ENCODE measurements around the gene RETSAT. TPM values are rescaled to one million over a fixed set of nuclear protein-coding genes. Genes with fewer than 3 reads are reported as not detected.
A peak's percentile ranks its signal among the peaks of the same experiment; 100 is the strongest.

The RETSAT gene
- total RNA-seq = 62.1 TPM

GRCh38 chr2:85354286-85355072 is at the start of gene RETSAT, which contains the start of gene ELMOD3:
Gene RETSAT (minus strand): TSS chr2:85354528. CDS start chr2:85354507, 21 bp downstream.
Gene ELMOD3 (plus strand): TSS chr2:85354769. CDS start chr2:85357199, 2,430 bp downstream.
- H3K27ac ChIP-seq = peak within 1 kb of the TSS; percentile 76
- peaks cover 30% of the 10 kb centered on the region for H3K4me1 ChIP-seq
- H3K27me3 ChIP-seq = no peaks in the 10 kb centered on the region
- intact Hi-C loops (cut with DNase I) = loop anchor here (2.0 kb wide), 1 partner anchor 28 kb away; the partner anchor contains the start of gene TGOLN2
- peak within 1 kb of the TSS; percentile 58 to 76 for H3K4me3 ChIP-seq
- TF ChIP-seq, protein P1, sequence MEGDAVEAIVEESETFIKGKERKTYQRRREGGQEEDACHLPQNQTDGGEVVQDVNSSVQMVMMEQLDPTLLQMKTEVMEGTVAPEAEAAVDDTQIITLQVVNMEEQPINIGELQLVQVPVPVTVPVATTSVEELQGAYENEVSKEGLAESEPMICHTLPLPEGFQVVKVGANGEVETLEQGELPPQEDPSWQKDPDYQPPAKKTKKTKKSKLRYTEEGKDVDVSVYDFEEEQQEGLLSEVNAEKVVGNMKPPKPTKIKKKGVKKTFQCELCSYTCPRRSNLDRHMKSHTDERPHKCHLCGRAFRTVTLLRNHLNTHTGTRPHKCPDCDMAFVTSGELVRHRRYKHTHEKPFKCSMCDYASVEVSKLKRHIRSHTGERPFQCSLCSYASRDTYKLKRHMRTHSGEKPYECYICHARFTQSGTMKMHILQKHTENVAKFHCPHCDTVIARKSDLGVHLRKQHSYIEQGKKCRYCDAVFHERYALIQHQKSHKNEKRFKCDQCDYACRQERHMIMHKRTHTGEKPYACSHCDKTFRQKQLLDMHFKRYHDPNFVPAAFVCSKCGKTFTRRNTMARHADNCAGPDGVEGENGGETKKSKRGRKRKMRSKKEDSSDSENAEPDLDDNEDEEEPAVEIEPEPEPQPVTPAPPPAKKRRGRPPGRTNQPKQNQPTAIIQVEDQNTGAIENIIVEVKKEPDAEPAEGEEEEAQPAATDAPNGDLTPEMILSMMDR (IDR thresholded peaks at IDR 0.05) = no peak
- TF ChIP-seq POLR2AphosphoS5 (IDR thresholded peaks at IDR 0.05; ENCODE audit: insufficient read depth in 1 of 2, low read depth in 1 of 2) = peak; percentile 95 to 99
- peak in 1 of 2 donors; percentile 76 for TF ChIP-seq POLR2A (IDR thresholded peaks at IDR 0.05)
- no peaks in the 10 kb centered on the region for H3K9me3 ChIP-seq
- peaks cover 0 to 36% of the 10 kb centered on the region in 2 donors for H3K36me3 ChIP-seq
- DNase-seq (ENCODE audit: extremely low spot score in 2 of 2) = peak; percentile 99

- Histone ChIP-seq H3K4me1 (peaks cover 34% of the 10 kb centered on the region), H3K27ac (no peak overlapping the region), H3K9me3 (no peaks in the 10 kb centered on the region), H3K27me3 (no peaks in the 10 kb centered on the region), H3K36me3 (peaks cover 2 to 31% of the 10 kb centered on the region in 2 donors), H3K4me3 (no peak overlapping the region)
- no peak for DNase-seq (ENCODE audit: extremely low spot score in 2 of 2)
- intact Hi-C loops (cut with DNase I) = no loop called here
- no peak for TF ChIP-seq POLR2A (IDR thresholded peaks at IDR 0.05)
- no peak for TF ChIP-seq POLR2AphosphoS5 (IDR thresholded peaks at IDR 0.05; ENCODE audit: insufficient read depth in 1 of 2, low read depth in 1 of 2)
- TF ChIP-seq, protein P1 (IDR thresholded peaks at IDR 0.05) = no peak
Measured at GRCh38 chr2:85401844-85402243, 47.5 kb upstream of the RETSAT start.

DNA sequence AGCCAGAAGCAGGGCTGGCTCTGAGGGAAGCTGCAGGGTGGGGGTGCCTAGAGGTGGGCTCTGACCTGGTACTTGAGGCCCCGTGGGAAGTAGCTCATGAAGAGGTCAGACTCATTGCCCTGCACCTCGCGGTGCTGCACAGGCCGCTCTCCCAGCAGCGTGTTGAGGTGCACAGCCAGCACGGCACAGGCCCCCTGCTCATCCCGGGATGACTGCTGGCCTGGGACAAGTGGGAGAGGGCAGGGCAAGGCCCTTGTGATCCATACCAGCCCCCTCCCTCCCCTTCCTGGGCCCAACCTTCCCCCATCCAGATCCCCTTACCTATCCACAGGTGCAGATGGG is 47.1 kb upstream of the RETSAT start:
- peaks cover 37% of the 10 kb centered on the region for H3K4me1 ChIP-seq
- intact Hi-C loops (cut with DNase I) = no loop called here
- H3K27me3 ChIP-seq = no peaks in the 10 kb centered on the region
- H3K9me3 ChIP-seq = no peaks in the 10 kb centered on the region
- peaks cover 2 to 31% of the 10 kb centered on the region in 2 donors for H3K36me3 ChIP-seq
- no peak for DNase-seq (ENCODE audit: extremely low spot score in 2 of 2)
- H3K4me3 ChIP-seq = no peak overlapping the region
- TF ChIP-seq, protein P1 (IDR thresholded peaks at IDR 0.05) = no peak
- TF ChIP-seq POLR2AphosphoS5 (IDR thresholded peaks at IDR 0.05; ENCODE audit: insufficient read depth in 1 of 2, low read depth in 1 of 2) (no peak), POLR2A (IDR thresholded peaks at IDR 0.05) (no peak)
- H3K27ac ChIP-seq = no peak overlapping the region

DNA sequence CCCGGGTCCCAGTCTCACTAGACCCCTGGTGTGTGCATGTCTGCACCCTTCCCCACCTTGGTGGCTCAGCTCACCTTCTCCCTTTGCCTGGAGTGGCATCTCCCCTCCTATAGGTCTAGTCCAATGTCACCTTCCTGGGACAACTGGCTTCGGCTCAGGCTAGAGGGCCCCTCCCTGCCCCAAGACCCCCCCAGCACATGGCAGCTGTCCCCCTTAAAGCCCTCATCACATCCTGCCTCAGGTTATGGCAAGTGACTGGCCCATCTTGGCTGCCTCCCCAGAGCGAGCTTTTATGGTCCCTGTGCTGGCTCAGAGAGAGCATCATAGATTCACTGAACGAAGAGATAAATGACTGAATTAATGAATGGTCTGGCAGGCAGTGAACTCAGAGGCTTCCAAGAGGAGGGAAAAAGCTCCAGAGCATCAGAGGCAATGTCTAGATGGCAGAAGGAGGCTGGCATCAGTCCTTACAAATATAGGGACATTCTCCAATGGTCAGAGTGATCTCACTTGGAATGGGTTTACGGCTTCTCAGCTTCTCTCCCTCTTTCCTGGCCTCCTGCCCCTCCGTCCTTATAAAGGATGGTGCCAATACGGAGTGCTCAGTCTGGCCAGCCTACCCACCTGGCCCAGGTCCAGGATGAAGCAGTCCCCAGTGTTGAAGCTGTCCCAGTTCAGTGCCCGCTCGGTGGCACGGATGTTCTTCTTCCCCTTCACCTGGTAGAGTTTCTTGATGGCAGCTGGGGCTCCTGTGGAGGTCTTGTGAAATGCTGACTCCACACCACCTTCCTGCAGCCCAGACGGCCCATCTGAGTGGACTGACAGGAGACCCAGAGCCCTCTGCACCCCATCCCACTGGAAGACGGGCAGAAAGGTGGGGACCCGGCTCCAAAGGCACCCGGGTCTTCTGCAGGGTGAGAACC is 46.5 kb upstream of the RETSAT start:
- Histone ChIP-seq H3K27ac (no peak overlapping the region), H3K4me1 (peaks cover 37% of the 10 kb centered on the region), H3K4me3 (no peak overlapping the region), H3K27me3 (no peaks in the 10 kb centered on the region), H3K9me3 (no peaks in the 10 kb centered on the region), H3K36me3 (peaks cover 2 to 37% of the 10 kb centered on the region in 2 donors)
- intact Hi-C loops (cut with DNase I) = no loop called here
- TF ChIP-seq POLR2AphosphoS5 (IDR thresholded peaks at IDR 0.05; ENCODE audit: insufficient read depth in 1 of 2, low read depth in 1 of 2) (no peak), POLR2A (IDR thresholded peaks at IDR 0.05) (no peak)
- TF ChIP-seq, protein P1 (IDR thresholded peaks at IDR 0.05) = no peak
- DNase-seq (ENCODE audit: extremely low spot score in 2 of 2) = no peak
